Amniotic stem cell (primary cell): ENCODE data around the gene HFE.
"Not testable (repeated sequence)": the region's sequence is repeated elsewhere in the genome, so short reads cannot be mapped to it uniquely, and the experiment has no call there.

ENCODE experiments used
- DNase-seq: peaks from one replicate; lab custom pipeline; 2025; lab: John Stamatoyannopoulos, UW

HFE gene

DNA sequence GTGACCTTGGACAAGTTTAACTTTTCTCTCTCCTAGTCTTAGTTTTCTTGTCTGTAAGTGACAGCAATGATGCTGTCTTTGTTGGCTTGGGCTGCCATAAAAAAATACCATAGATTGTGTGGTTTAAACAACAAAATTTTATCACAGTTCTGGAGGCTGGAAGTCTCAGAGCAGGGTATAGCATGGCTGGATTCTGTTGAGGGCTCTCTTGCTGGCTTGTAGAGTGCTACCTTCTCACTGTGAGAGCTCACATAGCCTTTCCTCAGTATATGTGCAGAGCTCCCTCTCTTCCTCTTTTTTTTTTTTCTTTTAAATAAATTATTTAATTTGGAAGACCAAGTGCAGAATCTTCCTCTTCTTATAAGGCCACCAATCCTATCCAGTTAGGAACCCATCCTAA, 26.3 kb downstream of the HFE start:
- no peak for DNase-seq

DNA sequence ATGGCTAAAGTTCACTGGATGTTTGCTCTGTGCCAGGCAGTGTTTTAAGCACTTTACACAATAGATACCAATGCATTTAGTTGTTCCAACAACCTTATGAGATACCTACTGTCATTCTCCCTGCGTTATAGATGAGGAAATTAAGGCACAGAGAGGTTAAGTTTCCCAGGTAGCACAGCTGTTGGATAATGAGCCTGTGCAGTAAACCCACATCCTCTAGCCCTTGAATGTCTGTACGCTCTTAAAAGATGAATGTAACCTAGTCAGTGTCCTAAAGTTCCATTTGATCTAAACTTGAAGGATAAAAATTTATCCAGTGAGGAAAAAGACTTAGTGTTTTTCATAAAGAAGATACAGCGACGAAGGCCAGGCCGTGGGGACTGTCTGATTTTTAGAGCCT, 28.0 kb downstream of the HFE start:
- no peak for DNase-seq

DNA sequence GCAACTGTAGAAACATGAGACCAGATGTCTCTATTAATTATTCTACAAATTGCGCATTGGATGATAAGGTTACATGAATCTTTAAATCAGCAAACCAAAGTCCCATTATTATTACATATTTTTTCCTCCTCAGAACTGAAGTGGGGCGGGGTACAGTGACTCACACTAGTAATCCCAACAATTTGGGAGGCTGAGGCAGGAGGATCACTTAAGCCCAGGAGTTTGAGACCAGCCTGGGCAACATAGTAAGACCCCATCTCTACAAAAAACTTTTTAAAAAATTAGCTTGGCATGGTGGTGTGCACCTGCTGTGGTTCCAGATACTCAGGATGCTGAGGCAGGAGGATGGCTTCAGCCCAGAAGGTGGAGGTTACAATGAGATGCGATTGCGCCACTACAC, 29.0 kb downstream of the HFE start:
- no peak for DNase-seq

DNA sequence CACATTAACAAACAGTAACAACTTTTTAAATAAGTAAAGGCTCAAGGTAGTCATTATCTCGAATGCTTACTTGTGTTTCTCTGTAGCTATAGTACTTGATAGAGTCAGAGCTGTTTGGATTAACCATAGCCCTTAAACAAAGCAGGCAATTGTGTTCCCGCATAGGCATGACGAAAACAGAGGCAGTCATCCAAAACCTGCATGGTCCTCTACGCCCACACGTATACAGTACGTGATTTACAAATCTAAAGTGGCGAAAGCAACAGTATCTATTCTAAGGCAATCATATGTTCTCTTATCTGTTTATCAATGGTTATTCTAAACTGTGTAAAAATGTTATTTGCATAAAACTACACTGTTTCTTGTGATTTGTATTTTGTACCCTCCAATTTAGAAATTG, 31.8 kb downstream of the HFE start:
- DNase-seq, result no peak

DNA sequence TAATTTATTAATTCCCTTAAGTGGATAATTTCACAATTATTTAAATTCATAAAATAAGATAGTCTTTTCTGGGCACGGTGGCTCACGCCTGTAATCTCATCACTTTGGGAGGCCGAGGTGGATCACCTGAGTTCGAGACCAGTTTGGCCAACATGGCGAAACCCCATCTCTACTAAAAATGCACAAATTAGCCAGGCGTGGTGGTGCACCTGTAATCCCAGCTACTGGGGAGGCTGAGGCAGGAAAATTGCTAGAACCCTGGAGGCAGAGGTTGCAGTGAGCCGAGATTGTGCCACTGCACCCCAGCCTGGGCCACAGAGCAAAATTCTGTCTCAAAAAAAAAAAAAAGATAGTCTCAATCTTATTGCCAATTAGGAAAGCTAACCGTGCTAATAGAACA, 32.9 kb downstream of the HFE start:
- DNase-seq, result not testable (repeated sequence)

DNA sequence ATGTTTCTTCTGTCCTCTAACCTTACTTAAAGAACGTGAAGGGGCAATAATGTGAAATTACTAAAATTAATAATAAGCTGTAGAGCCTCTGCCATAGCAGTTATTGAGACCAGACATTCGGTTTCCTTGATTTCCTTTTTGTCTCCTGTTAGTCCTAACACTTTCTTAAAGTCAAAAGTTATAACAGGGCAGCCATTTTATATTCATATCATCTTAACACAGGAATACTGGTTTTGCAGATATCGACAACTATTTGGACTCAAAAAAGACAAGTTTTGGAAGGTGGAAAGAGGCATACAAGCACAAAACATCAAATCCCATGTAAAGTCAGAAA, 33.5 kb downstream of the HFE start:
- no peak for DNase-seq

DNA sequence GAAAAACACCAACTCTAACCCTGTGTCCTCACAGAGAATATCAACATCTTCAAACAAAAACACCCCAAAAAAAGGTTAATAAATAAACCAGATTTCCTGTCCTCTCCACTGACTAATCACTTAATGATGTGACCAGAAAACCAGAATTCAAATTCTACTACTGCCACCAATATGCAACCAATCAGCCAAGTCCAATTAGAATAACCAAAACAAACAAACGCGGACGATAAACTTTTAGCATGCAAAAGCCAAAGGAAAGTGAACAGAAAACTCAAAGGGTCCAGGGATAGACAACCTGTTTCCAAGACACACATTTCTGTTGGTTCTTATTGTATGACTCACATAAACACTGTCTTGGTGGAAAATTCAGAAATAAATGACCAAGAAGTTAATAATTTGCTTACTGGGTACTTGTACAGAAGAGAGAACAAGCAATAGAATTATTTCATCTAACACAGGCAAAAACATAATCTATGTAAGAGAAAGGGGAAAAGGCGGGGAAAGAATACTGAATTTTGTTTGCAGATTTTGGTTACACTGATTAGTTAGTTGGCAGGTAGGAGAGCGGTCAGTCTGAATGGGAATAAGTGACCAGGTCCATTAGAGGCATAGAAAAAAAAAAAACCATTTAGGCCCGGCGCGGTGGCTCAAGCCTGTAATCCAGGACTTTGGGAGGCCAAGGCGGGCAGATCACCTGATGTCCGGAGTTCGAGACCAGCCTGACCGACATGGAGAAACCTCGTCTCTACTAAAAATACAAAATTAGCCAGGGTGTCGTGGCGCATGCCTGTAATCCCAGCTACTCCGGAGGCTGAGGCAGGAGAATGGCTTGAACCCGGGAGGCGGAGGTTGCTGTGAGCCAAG, 34.1 kb downstream of the HFE start:
- DNase-seq, result no peak

DNA sequence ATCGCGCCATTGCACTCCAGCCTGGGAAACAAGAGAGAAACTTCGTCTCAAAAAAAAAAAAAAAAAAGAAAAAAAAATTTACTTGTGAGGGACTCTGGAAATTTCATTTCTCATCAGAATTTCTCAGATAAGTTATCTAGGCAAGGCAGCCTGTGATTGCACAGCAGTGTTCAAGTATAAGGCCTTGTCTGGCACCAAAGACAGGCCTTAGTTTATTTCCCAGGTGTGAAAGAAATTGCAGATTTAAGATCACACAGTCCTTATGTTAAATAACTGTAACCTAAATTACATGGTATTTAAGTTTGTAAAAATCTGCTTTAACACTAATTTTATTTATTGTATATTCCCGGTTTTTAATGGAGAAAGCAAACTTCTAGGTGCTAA, 34.8 kb downstream of the HFE start:
- DNase-seq, result no peak

DNA sequence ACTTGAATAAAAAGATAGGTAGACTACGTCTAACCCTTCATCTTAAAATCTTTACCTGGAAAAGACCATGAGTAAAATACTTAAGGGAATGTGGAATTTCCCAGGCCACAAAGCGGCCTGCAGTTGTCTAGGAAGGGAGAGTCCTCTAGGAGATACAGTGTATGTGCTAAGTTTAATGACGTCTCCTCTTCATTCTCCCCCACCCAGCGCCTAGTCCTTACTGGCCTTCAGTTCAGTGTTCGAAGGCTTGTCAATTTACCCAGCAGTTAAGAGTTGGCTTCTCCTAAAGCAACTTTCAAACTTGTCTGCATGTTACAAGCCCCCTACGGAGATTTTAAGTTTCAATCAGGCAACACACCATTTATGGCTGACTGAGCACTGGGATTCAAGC, 35.2 kb downstream of the HFE start:
- DNase-seq, result no peak

DNA sequence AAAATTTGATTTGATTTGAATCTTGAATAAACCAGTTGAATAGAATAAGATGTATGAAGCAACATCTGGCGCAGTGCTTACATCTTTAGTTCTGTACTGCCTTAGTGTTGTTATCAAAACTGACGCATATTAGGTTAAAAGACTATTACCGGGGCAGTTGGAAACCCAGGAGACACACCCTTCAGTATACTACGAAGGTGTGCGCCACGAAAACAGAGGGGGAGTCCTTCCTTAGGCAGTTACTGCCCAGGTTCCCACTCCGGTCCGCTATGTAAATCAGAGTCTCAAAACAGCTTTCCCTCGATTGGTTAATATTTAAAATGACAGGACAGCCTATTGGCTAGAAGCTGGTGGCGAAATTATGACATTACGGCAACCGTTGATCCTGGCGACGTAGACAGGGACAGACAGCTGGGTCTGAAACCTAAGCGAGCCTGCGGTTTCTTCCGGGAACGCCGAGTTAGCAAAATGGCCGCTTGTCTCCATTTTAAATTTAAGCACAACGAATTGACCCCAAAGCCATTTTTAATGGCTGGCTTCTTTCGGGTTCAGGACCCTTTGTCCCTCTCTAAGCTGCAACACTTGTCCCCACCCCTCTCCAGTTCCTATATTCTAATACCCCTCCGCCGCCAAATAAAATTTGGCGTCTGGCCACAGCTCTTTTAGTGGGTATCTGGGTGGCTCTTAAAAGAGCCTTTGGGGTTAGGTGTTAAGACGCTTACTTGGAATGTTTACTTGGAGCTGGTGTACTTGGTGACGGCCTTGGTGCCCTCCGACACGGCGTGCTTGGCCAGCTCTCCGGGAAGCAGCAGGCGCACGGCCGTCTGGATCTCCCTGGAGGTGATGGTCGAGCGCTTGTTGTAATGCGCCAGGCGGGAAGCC, 35.8 kb downstream of the HFE start:
- DNase-seq, result peak; percentile 89

DNA sequence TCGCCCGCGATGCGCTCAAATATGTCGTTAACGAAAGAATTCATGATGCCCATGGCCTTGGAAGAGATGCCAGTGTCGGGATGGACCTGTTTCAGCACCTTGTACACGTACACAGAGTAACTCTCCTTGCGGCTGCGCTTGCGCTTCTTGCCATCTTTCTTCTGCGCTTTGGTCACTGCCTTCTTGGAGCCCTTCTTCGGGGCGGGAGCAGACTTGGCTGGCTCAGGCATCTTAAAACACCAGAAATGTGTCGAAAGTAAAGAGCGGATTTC, 36.4 kb downstream of the HFE start:
- no peak for DNase-seq

DNA sequence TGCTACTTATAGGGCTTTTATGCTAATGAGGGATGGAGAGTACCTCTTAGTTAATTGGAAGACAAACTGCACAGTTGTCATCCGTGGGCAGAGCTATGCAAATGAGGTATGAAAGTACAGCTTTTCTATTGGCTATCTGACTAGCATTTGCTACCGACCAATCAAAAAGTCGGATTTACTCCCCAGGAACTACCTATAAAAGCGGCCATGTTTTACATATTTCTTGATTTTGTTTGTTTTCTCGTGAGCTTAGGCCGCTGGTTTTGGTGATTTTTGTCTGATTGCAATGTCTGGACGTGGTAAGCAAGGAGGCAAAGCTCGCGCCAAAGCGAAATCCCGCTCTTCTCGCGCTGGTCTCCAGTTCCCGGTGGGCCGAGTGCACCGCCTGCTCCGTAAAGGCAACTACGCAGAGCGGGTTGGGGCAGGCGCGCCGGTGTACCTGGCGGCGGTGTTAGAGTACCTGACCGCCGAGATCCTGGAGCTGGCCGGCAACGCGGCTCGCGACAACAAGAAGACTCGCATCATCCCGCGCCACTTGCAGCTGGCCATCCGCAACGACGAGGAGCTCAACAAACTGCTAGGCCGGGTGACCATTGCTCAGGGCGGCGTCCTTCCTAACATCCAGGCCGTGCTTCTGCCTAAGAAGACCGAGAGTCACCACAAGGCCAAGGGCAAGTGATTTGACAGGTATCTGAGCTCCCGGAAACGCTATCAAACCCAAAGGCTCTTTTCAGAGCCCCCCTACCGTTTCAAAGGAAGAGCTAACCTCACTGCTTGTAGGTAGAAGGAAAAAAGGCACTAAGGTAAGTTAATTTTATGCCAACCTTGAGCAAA, 36.9 kb downstream of the HFE start:
- DNase-seq, result peak; percentile 93

DNA sequence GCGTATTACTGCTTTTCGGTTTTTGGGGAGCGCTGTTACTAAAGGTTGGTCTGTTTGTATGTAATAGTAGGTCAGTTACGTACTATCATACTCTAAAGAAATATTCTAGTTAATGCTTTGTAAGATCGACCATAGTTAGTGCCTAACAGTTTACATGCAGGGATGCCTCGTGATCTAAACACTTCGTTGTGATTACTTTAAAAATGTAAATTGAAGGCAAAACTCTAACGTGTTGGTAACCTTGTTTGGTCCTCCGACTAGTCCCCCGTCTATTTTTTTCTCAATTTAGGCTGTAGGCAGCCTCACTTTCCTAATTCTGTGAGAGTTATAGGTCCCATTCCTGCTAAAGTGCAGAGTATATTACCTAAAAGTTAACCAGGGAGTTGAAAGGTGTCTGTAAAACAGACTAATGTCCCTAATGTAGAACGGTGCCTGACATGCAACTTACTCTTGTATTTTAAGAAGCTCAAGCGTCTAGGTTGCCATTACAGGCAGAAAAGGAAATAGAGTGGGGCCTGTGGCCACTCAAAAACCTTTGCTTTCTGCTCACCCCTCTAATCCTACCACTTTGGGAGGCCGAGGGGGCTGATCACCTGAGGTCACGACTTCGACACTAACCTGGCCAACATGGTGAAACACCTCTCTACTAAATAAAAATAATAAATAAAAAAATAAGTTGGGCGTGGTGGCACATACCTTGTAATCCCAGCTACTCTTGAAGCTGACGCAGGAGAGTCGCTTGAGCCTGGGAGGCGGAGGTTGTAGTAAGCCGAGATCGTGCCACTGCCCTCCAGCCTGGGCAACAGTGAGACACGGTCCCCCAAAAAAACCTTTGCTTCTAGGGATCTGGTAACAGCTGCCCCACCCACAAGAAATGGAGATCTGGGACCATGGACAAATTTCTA, 37.8 kb downstream of the HFE start:
- no peak for DNase-seq

DNA sequence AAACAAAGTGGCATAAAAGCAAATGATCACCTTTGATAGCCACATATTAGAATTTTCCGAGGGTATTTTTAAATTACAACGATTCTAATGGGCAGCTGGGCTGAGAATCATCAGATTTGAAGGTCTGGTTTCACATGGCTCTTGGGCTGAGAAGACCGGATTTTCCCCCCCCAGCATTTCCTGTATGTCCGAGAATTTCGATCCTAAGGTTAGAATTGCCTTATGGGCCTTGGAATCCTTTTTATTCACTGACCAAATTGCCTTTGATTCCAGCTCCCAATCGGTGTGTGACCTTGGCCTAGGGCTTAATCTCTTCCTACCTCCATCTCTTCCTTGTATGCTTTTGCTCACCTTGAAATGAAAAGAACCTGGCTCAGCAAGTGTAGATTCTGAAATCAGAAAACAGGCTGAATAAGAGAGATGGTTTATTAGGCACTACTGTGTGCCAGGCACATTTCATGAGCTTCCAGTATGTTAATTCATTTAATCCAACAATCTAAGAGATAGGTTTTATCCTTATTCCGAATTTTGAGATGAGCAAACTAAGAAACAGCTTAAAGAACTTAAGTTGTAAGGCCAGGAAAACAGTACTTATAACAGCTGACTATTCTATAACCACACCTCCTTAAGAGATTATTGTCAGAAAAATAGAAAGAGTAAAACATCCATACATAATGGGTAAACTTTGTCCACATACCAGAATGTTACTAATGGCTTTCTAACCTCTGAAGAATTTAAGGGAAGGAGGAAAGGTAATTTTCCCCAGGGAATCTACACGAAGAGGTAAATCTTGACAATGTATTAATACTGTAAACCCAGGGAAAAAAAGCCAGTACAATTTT, 39.4 kb downstream of the HFE start:
- DNase-seq, result no peak

DNA sequence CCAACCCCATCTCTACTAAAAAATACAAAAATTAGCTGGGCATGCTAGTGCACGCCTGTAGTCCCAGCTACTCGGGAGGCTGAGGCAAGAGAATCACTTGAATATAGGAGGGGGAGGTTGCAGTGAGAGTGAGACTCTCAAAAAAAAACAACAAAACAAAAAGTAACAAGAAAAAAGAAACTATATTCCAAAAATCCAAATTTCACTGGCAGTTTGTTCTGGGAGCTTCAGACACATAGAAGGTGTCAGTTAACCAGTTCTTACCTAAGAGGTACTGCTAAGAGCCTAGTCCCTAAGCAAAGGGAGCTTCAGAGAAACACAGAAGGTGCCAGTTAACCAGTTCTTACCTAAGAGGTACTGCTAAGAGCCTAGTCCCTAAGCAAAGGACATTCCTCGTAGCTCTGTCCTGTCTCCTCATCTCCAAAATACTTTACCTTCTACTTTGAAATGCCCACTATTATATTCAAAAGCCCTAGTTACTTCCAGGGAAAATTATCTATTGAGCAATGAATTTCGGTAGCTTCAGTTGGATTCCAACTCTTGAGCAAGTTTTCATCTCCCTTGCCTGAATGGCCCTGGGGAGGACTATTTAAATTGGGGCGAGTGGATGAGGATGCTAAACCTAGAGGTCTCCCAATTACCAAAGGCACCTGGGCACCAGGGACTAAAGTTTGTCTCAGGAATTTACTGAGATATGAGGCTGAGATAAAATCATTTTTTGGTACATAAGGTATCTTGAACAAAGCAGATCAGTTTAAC, 41.0 kb downstream of the HFE start:
- DNase-seq, result no peak

DNA sequence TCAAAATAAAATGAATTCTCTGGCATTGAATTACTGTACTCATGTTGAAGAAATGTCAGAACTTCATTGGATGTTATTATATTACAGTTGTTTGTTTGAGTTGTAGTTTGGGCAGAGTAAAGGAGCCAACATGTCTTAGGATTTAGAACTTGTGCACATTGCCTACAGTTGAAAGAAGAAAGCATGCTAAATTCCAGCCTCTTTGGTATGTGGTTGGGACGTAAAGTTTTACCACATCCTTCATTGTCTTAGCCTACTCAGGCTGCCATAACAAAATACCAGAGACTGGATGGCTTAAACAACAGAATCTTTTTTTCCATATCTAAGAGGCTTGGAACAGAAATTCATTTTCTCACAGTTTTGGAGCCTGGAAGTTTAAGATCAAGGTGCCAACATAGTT, 42.4 kb downstream of the HFE start:
- DNase-seq, result no peak

DNA sequence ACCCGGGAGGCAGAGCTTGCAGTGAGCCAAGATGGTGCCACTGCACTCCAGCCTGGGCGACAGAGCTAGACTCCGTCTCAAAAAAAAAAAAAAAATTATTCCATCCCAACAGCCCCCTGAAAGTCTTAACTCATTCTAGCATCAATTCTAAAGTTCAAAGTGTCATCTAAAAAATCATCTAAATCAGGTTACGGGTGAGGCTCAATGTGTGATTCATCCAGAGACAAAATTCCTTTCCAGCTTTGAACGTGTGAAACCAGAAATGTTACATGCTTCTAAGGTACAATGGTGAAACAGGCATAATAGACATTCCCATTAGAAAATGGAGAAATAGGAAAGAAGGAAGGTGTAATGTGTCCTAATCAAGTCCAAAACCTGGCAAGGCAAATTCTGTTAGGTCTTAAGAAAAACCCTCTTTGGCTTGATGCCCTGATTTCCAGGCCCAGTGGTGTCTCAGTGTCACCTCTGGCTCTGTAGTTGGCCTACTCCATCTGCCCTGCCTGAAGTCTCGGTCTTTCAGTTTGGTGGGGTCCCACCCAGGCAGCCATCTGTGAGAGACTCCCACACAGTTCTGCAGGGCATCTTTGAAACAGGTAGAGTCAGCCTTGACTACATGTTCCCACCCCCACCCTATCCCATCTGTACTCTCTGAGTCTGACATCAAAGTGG, 43.5 kb downstream of the HFE start:
- DNase-seq, result no peak

DNA sequence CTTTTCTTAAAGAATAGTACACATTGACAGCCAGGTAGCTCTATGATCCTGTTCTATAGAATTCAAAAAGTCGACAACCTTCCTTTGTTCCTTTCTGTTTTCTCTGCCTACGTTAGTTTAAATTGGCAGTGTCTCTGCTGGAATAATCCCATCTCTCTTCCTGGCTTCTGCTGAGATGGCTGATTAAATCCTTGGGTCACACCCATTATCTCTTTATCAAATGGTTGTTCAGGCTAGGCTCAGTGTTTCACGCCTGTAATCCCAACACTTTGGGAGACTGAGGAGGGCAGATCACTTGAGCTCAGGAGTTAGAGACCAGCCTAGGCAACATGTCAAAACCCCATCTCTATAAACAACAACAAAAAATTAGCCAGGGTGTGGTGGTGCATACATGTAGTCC, 44.4 kb downstream of the HFE start:
- DNase-seq, result no peak

DNA sequence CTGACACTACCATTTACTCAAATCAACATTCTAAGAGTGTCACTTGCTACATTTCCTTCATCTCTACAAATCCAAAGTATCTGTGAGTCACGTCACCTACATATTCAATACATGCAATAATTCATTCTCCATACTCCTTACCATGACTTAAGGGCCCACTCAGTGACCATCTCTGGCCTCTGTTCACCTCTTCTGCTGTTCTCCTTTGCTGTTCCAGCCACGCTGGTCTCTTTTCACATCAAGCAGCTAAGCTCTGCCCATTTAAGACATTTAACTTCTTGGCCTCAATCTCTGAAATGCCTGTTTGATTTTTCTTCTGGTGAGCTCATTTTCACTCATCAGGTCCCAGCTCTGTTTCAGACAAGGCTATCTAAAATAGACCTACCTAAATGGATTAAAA, 46.5 kb downstream of the HFE start:
- no peak for DNase-seq

DNA sequence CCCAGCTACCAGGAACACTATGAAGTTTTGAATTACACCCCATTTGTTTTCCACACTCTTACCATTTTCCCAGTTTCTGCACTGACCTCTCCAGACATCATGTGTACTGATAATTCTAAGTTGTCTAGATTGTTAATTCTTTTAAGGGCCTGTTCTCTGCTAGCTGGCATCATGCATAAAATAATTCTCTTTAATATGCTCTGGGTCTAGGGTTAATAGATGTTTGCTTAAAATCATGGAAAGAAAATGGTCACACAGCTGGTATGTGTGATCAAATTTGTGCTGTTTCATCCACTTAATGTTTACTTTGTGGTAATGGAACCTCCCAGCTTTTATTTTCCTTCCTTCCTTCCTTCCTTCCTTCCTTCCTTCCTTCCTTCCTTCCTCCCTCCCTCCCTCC, 49.1 kb downstream of the HFE start:
- DNase-seq, result no peak
